HL-60 (cell line): ENCODE measurements around the gene CENPN.

Source experiments
- CTCF ChIP-seq: IDR thresholded peaks from one replicate; pipeline ENCODE4 v1.5.1; 2011; ENCODE audit warnings: low read length, control low read depth, inconsistent platforms; ENCODE audit not compliant: insufficient read depth
- POLR2AphosphoS5 ChIP-seq: IDR thresholded peaks from 2 replicates; pipeline ENCODE4 v1.6.1; 2012; ENCODE audit warnings: low read depth

DNA sequence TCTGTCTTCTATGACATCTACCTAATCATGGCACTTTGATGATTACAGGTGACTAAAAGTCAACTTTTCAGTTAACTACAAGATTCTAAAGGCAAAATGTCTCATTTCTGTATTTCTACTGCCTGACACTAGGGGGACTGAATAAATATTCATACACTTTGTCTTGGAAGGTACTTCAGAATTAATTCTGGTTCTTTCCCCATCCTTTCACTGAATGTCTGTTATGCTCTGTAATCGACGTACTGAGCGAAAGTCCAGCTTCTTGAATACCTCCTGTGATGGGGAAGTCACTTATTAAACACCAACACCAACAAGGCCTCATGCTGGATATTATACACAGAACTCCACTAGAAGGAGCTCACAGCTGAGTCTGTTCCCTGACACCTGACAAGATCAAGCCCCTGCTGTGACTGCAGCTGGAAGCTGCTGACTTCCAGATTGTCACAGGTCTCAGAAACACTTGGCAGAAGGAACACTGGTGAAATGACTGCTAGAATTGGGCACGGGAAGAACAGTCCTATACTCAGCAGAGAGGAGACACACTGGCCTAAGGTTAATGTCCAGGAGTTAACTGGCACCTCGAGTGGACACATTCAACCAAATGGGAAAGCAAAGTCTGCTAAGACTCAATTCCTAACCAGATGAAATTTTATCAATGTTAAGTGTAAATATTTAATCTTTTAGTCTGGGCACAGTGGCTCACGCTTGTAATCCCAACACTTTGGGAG is 32.2 kb upstream of the CENPN start:
- TF ChIP-seq POLR2AphosphoS5 (no peak), CTCF (peak; percentile 25)
